Activated CD4-positive, CD25-positive, alpha-beta regulatory T cell (primary cell): Measurements from ENCODE around the gene WASF3.
"Not testable (repeated sequence)": the region's sequence is repeated elsewhere in the genome, so short reads cannot be mapped to it uniquely, and the experiment has no call there.

Source experiments
- DNase-seq, 4 experiments: peaks; one replicate each; lab custom pipeline; 2025; lab: John Stamatoyannopoulos, UW

Gene WASF3

GRCh38 chr13:26629260-26629825 lies 71.9 kb downstream of the WASF3 start:
- DNase-seq = no peak

GRCh38 chr13:26635634-26636033 lies 78.2 kb downstream of the WASF3 start:
- DNase-seq = not testable (repeated sequence)

GRCh38 chr13:26636073-26636472 lies 78.6 kb downstream of the WASF3 start:
- not testable (repeated sequence) for DNase-seq

- no peak for DNase-seq
Measured at GRCh38 chr13:26646603-26647002, 89.1 kb downstream of the WASF3 start.

- DNase-seq = no peak
Measured at GRCh38 chr13:26651234-26651633, 93.8 kb downstream of the WASF3 start.

GRCh38 chr13:26653310-26653709 lies 95.8 kb downstream of the WASF3 start:
- DNase-seq = no peak

GRCh38 chr13:26653842-26654241 lies 96.4 kb downstream of the WASF3 start:
- no peak for DNase-seq

GRCh38 chr13:26656919-26657318 lies 99.4 kb downstream of the WASF3 start:
- no peak for DNase-seq

GRCh38 chr13:26658448-26659385 lies 101.2 kb downstream of the WASF3 start:
- no peak for DNase-seq

- DNase-seq = no peak
Measured at GRCh38 chr13:26660185-26660584, 102.7 kb downstream of the WASF3 start.

- no peak for DNase-seq
Measured at GRCh38 chr13:26660766-26661165, 103.3 kb downstream of the WASF3 start.

- no peak for DNase-seq
Measured at GRCh38 chr13:26663791-26664190, 106.3 kb downstream of the WASF3 start.

- DNase-seq = no peak
Measured at GRCh38 chr13:26664286-26664685, 106.8 kb downstream of the WASF3 start.

GRCh38 chr13:26664876-26665275 lies 107.4 kb downstream of the WASF3 start:
- no peak for DNase-seq

GRCh38 chr13:26668357-26669146 lies 111.1 kb downstream of the WASF3 start:
- DNase-seq = no peak

- no peak for DNase-seq
Measured at GRCh38 chr13:26673890-26674289, 116.4 kb downstream of the WASF3 start.

- no peak for DNase-seq
Measured at GRCh38 chr13:26677156-26677555, 119.7 kb downstream of the WASF3 start.

GRCh38 chr13:26678330-26678729 lies 120.8 kb downstream of the WASF3 start:
- DNase-seq = no peak

- DNase-seq = no peak
Measured at GRCh38 chr13:26678796-26679195, 121.3 kb downstream of the WASF3 start.

- DNase-seq = no peak
Measured at GRCh38 chr13:26679411-26680122, 122.1 kb downstream of the WASF3 start.

- DNase-seq = no peak
Measured at GRCh38 chr13:26680123-26680450, 122.6 kb downstream of the WASF3 start.

GRCh38 chr13:26680572-26680971 lies 123.1 kb downstream of the WASF3 start:
- no peak for DNase-seq
